CD14-positive monocyte (primary cell): ENCODE results near the gene CSTF1. TPM values are rescaled to one million over a fixed set of nuclear protein-coding genes. Genes with fewer than 3 reads are reported as not detected.

ENCODE experiments used
- DNase-seq, 3 donors: peaks; one replicate each; pipeline ENCODE4 v3.0.0-alpha.2; 2011 to 2022
- H2AFZ ChIP-seq: 2 replicates; pipeline ENCODE4 v1.6.0; 2012; ENCODE audit warnings: mild to moderate bottlenecking, low read depth, low read length, inconsistent platforms; ENCODE audit not compliant: insufficient read depth, poor library complexity, severe bottlenecking
- H3K27ac ChIP-seq, 2 donors: 1 replicate in 1 of 2; 2 replicates in 1 of 2; pipeline ENCODE4 v1.5.1; 2012 to 2013; ENCODE audit warnings: low read length in 2 of 2, control low read depth in 1 of 2, inconsistent platforms in 1 of 2, low read depth in 1 of 2, mild to moderate bottlenecking in 1 of 2
- H3K27me3 ChIP-seq, 2 donors: one replicate each; pipeline versions ENCODE4 v1.6.0 to v1.6.1; 2011 to 2013; ENCODE audit warnings: low read length in 2 of 2; ENCODE audit not compliant: control insufficient read depth in 2 of 2, insufficient read depth in 2 of 2
- H3K36me3 ChIP-seq, 2 donors: replicated peaks in 1 of 2; 1 replicate in 1 of 2; 2 replicates in 1 of 2; pipeline versions ENCODE4 v1.5.1 to v1.6.1; 2012 to 2013; ENCODE audit warnings: low read length in 2 of 2, control low read depth in 1 of 2, inconsistent platforms in 1 of 2, mild to moderate bottlenecking in 1 of 2; ENCODE audit not compliant: insufficient read depth in 2 of 2, control insufficient read depth in 1 of 2
- H3K4me1 ChIP-seq, 2 donors: 1 replicate in 1 of 2; 2 replicates in 1 of 2; pipeline versions ENCODE4 v1.5.1 to v1.6.1; 2012 to 2013; ENCODE audit warnings: low read length in 2 of 2, control low read depth in 1 of 2, inconsistent platforms in 1 of 2, mild to moderate bottlenecking in 1 of 2, moderate library complexity in 1 of 2; ENCODE audit not compliant: insufficient read depth in 2 of 2, control insufficient read depth in 1 of 2
- H3K4me2 ChIP-seq: replicated peaks from 2 replicates; pipeline ENCODE3; 2012; ENCODE audit warnings: low read length, moderate library complexity, mild to moderate bottlenecking; ENCODE audit not compliant: poor library complexity, severe bottlenecking; ENCODE audit errors: extremely low read depth
- H3K4me3 ChIP-seq, 3 experiments: fragments of 200-600 bp in 1 of 3; sonication (generic) in 1 of 3; replicated peaks in 1 of 3; 1 replicate in 2 of 3; 2 replicates in 1 of 3; pipeline ENCODE4 v1.5.1; 2011 to 2013; ENCODE audit warnings: low read length in 3 of 3, mild to moderate bottlenecking in 3 of 3, control low read depth in 2 of 3, low read depth in 2 of 3, inconsistent platforms in 1 of 3, moderate library complexity in 1 of 3
- H3K79me2 ChIP-seq: 2 replicates; pipeline ENCODE4 v1.6.0; 2012; ENCODE audit warnings: mild to moderate bottlenecking, control low read depth, inconsistent platforms, low read length, moderate library complexity; ENCODE audit not compliant: insufficient read depth
- H3K9ac ChIP-seq: 2 replicates; pipeline ENCODE4 v1.6.0; 2017; ENCODE audit warnings: low read length, mild to moderate bottlenecking; ENCODE audit not compliant: insufficient read depth, poor library complexity, severe bottlenecking
- H3K9me3 ChIP-seq, 2 donors: replicated peaks in 1 of 2; 1 replicate in 1 of 2; 2 replicates in 1 of 2; pipeline versions ENCODE4 v1.5.1 to v1.6.1; 2012 to 2013; ENCODE audit warnings: low read length in 2 of 2, control low read depth in 1 of 2; ENCODE audit not compliant: control insufficient read depth in 1 of 2, insufficient read depth in 1 of 2
- H4K20me1 ChIP-seq: 2 replicates; pipeline ENCODE4 v1.6.0; 2012; ENCODE audit warnings: mild to moderate bottlenecking, low read length, control low read depth, moderate library complexity; ENCODE audit not compliant: insufficient read depth
- H3K27ac Mint-ChIP-seq, 7 donors: one replicate each; pipeline ENCODE4 v1.8.0; 2020; ENCODE audit warnings: mild to moderate bottlenecking in 7 of 7, mixed read lengths in 7 of 7, moderate library complexity in 6 of 7, inconsistent platforms in 2 of 7
- H3K27me3 Mint-ChIP-seq, 3 donors: one replicate each; pipeline ENCODE4 v1.8.0; 2021 to 2022; ENCODE audit warnings: low read depth in 3 of 3, mild to moderate bottlenecking in 3 of 3, mixed read lengths in 3 of 3, moderate library complexity in 3 of 3, inconsistent platforms in 1 of 3
- H3K36me3 Mint-ChIP-seq, 2 donors: one replicate each; pipeline ENCODE4 v1.8.0; 2020; ENCODE audit warnings: mixed read lengths in 2 of 2, inconsistent platforms in 1 of 2, mild to moderate bottlenecking in 1 of 2
- H3K4me1 Mint-ChIP-seq: one replicate; pipeline ENCODE4 v1.8.0; 2020; ENCODE audit warnings: mild to moderate bottlenecking, mixed read lengths
- H3K4me3 Mint-ChIP-seq, 2 donors: one replicate each; pipeline ENCODE4 v1.8.0; 2020; ENCODE audit warnings: mild to moderate bottlenecking in 2 of 2, mixed read lengths in 2 of 2, moderate library complexity in 1 of 2
- H3K9me3 Mint-ChIP-seq, 7 donors: one replicate each; pipeline ENCODE4 v1.8.0; 2020 to 2022; ENCODE audit warnings: mixed read lengths in 7 of 7, mild to moderate bottlenecking in 6 of 7, moderate library complexity in 6 of 7, inconsistent platforms in 2 of 7
- WGBS: methylation state at CpG from one replicate; pipeline ENCODE4 v1.1.5; 2013; ENCODE audit warnings: missing lambda C conversion rate; ENCODE audit not compliant: insufficient coverage; 5-methylcytosine and 5-hydroxymethylcytosine counted together
- intact Hi-C, 2 donors: fragments of 100-400 bp; cut with micrococcal nuclease; formaldehyde crosslinking; loops; one replicate each; pipeline versions ENCODE4 v1.15.0 to v1.15.1; 2023
- polyA plus RNA-seq, 3 donors: library from polyadenylated mRNA; depleted of rRNA in 1 of 3; unstranded in 2 of 3; stranded (reverse) in 1 of 3; fragments of 300-500 nt in 2 of 3; fragments of >200 nt in 1 of 3; fragmentation: Illumina TruSeq in 2 of 3; gene quantifications; 1 replicate in 2 of 3; 2 replicates in 1 of 3; pipeline ENCODE4 v1.2.3, GENCODE V29; 2012 to 2021
- TF ChIP-seq, protein P1 (sequence below): fragments of 200-600 bp; IDR thresholded peaks from one replicate; pipeline ENCODE4 v1.8.0; 2022; ENCODE audit warnings: antibody characterized with exemption, mild to moderate bottlenecking

The CSTF1 gene
- polyA plus RNA-seq, 3 donors, result 7.7 to 15.7 (median 10.7) TPM

DNA sequence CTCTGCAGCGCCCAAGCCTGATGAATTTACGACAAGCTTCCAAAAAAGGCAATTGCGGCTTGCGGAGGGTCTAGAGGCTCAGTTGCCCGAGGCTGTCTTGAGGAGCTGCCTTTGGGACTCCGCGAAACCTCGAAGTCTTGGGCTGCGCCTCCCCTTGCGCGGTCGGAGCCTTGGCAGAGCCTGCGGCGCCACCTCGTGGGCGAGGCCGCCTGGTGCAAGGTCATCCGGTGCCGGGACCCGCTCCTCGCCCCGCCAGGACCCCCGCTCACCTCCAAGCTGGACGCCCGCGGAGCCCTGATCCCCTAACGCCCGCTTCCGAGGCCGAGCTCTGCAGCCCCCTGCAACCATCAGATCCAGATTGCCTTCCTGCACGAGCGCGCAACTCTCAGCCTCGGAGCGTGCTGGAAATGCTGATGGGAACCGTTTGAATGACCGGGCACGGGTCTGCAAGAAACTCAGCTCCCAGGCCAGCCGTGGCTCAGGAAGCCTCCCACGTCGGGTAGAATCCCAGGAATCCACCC lies 48.5 kb upstream of the CSTF1 start:
- H3K4me1 ChIP-seq, result no peaks in the 10 kb centered on the region
- peak in 2 of 3 donors; percentile 7 to 13 for DNase-seq
- 4% methylated on average over 41 of the region's 41 CpGs for WGBS
- peaks cover 42 to 67% (median 54%) of the 10 kb centered on the region in 3 donors for H3K27me3 Mint-ChIP-seq
- H3K4me2 ChIP-seq, result peak overlapping the region; percentile 19
- no peak overlapping the region for H2AFZ ChIP-seq
- no peak overlapping the region for H3K4me3 ChIP-seq
- peaks cover 17 to 46% of the 10 kb centered on the region in 2 donors for H3K27me3 ChIP-seq
- no peaks in the 10 kb centered on the region for H3K36me3 ChIP-seq
- H3K9me3 ChIP-seq, result no peaks in the 10 kb centered on the region
- no peaks in the 10 kb centered on the region for H3K79me2 ChIP-seq
- H3K4me1 Mint-ChIP-seq, result peaks cover 9% of the 10 kb centered on the region
- H3K9me3 Mint-ChIP-seq, result peaks cover 0 to 10% (median 0%) of the 10 kb centered on the region in 7 donors
- H3K27ac ChIP-seq, result no peak overlapping the region
- H3K9ac ChIP-seq, result no peak overlapping the region
- TF ChIP-seq, protein P1, sequence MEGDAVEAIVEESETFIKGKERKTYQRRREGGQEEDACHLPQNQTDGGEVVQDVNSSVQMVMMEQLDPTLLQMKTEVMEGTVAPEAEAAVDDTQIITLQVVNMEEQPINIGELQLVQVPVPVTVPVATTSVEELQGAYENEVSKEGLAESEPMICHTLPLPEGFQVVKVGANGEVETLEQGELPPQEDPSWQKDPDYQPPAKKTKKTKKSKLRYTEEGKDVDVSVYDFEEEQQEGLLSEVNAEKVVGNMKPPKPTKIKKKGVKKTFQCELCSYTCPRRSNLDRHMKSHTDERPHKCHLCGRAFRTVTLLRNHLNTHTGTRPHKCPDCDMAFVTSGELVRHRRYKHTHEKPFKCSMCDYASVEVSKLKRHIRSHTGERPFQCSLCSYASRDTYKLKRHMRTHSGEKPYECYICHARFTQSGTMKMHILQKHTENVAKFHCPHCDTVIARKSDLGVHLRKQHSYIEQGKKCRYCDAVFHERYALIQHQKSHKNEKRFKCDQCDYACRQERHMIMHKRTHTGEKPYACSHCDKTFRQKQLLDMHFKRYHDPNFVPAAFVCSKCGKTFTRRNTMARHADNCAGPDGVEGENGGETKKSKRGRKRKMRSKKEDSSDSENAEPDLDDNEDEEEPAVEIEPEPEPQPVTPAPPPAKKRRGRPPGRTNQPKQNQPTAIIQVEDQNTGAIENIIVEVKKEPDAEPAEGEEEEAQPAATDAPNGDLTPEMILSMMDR, result peak; percentile 73
- H3K36me3 Mint-ChIP-seq, result peaks cover 0 to 2% of the 10 kb centered on the region in 2 donors
- no peak overlapping the region for H3K27ac Mint-ChIP-seq
- H4K20me1 ChIP-seq, result no peaks in the 10 kb centered on the region
- H3K4me3 Mint-ChIP-seq, result peak overlapping the region in 1 of 2 donors; percentile 76
- intact Hi-C loops, result loop anchor here in 1 of 2 donors (10.0 kb wide), 1 partner anchor 1669 kb away; no protein-coding TSS in a partner anchor

DNA sequence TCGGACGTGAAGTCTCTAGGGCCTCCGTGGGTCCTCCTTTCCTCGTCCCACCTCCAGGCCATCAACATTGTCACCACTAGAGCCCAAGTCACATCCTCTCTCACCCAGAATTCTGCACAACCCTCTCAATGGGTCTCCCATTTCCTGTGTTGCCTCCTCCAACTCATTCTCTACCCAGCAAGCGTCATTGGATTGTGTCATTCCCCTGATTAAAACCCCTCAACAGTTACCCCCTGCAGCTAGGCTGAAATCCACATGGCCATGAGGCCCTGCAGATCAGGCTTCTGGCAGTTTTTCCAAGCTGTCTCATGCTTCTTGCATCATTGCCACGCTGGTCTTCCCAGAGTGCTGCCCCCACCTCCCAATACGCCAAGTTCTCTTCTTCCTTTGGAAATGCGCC lies 46.5 kb upstream of the CSTF1 start:
- H3K27ac ChIP-seq, result no peak overlapping the region
- no peak overlapping the region for H2AFZ ChIP-seq
- Mint-ChIP-seq H3K27ac (no peak overlapping the region), H3K4me3 (no peak overlapping the region), H3K27me3 (peaks cover 43 to 56% (median 53%) of the 10 kb centered on the region in 3 donors), H3K4me1 (peaks cover 9% of the 10 kb centered on the region), H3K9me3 (peaks cover 0 to 10% (median 0%) of the 10 kb centered on the region in 7 donors), H3K36me3 (peaks cover 0 to 2% of the 10 kb centered on the region in 2 donors)
- 77% methylated on average over 8 of the region's 8 CpGs for WGBS
- H3K36me3 ChIP-seq, result no peaks in the 10 kb centered on the region
- intact Hi-C loops, result loop anchor here in 1 of 2 donors (10.0 kb wide), 1 partner anchor 1671 kb away; no protein-coding TSS in a partner anchor
- H3K9ac ChIP-seq, result no peak overlapping the region
- no peaks in the 10 kb centered on the region for H4K20me1 ChIP-seq
- H3K79me2 ChIP-seq, result no peaks in the 10 kb centered on the region
- peaks cover 17 to 46% of the 10 kb centered on the region in 2 donors for H3K27me3 ChIP-seq
- no peak for DNase-seq
- H3K4me1 ChIP-seq, result no peaks in the 10 kb centered on the region
- H3K4me3 ChIP-seq, result no peak overlapping the region
- TF ChIP-seq, protein P1, result no peak
- no peaks in the 10 kb centered on the region for H3K9me3 ChIP-seq
- H3K4me2 ChIP-seq, result no peak overlapping the region
